SJCRH30 (cell line): ENCODE results near the gene MYCBP. TPM values are rescaled to one million over a fixed set of nuclear protein-coding genes. Genes with fewer than 3 reads are reported as not detected.

Source experiments
- DNase-seq, 2 experiments: peaks; one replicate each; pipeline ENCODE4 v3.0.0-alpha.2; 2015 to 2020
- H3K27ac ChIP-seq: fragments of 250-450 bp; sonication (Bioruptor Pico); 2 replicates; pipeline ENCODE4 v1.5.1; 2020; ENCODE audit warnings: mild to moderate bottlenecking, moderate library complexity
- H3K27me3 ChIP-seq: fragments of 250-450 bp; sonication (Bioruptor Pico); 2 replicates; pipeline ENCODE4 v1.5.1; 2020; ENCODE audit warnings: mild to moderate bottlenecking, moderate library complexity
- H3K36me3 ChIP-seq: fragments of 250-450 bp; sonication (Bioruptor Pico); 2 replicates; pipeline ENCODE4 v1.5.1; 2020; ENCODE audit warnings: mild to moderate bottlenecking, moderate library complexity
- H3K4me1 ChIP-seq: fragments of 250-450 bp; sonication (Bioruptor Pico); 2 replicates; pipeline ENCODE4 v1.5.1; 2020; ENCODE audit warnings: mild to moderate bottlenecking, moderate library complexity
- H3K4me3 ChIP-seq: fragments of 250-450 bp; sonication (Bioruptor Pico); 2 replicates; pipeline ENCODE4 v1.5.1; 2020; ENCODE audit warnings: mild to moderate bottlenecking, moderate library complexity
- H3K9me3 ChIP-seq: fragments of 250-450 bp; sonication (Bioruptor Pico); replicated peaks from 2 replicates; pipeline ENCODE4 v1.5.1; 2020; ENCODE audit warnings: mild to moderate bottlenecking, moderate library complexity
- total RNA-seq: library from RNA; depleted of rRNA; stranded (reverse); fragments of >200 nt; shearing (Covaris generic); gene quantifications from 2 replicates; pipeline ENCODE4 v1.2.3, GENCODE V29; 2014; rRNA removed

The MYCBP gene
- total RNA-seq, 1 experiment from 2014 or later, result 41.2 TPM

DNA sequence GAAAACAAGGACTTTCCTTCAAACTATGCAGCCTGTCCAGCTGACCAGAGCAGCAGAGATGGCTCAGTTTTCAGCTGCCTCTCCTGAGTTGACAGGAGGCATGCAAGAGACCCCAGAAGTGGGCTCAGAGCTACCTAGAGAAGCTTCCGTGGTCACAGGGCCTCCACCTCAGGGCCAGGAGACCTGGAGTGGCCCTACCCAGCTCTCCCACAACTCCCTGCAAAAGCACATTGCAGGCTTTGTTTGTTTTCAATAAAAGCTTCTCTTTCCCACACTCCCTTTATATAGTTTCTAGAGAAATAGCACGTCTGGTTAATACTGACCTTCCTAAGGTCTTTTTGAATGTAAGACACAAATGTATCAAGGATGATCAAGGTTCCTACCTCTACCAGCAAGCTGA, 53.6 kb downstream of the MYCBP start:
- Histone ChIP-seq H3K4me3 (no peak overlapping the region), H3K27ac (no peak overlapping the region), H3K4me1 (0 out of 2 replicates have a peak, but pooled peaks cover 5% of the 10 kb centered on the region), H3K36me3 (no peaks in the 10 kb centered on the region), H3K27me3 (no peaks in the 10 kb centered on the region; the same call in 1 of the 2 replicates), H3K9me3 (no peaks in the 10 kb centered on the region)
- no peak for DNase-seq

DNA sequence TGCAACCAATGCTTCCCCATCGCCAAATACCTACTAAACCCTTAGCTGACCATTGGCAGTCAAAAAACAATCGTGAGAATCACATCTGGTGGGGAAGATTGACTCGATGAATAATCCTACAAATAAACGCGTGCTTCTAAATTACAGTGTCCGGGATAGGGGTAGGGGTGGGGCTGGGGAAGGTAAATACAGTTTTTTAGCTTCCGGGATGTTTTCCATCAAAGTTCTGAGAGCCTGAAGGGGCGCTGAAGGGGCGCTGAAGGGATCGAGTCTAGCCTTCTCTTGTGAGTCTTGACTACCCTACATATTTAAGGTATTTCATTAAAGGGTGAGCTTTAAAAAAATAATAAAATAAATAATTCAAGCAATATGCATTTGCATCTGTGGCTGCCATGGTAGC, 54.1 kb downstream of the MYCBP start:
- Histone ChIP-seq H3K4me1 (0 out of 2 replicates have a peak, but pooled peaks cover 5% of the 10 kb centered on the region), H3K27ac (no peak overlapping the region), H3K27me3 (no peaks in the 10 kb centered on the region; the same call in 1 of the 2 replicates), H3K9me3 (no peaks in the 10 kb centered on the region), H3K4me3 (no peak overlapping the region), H3K36me3 (no peaks in the 10 kb centered on the region)
- DNase-seq, result no peak

DNA sequence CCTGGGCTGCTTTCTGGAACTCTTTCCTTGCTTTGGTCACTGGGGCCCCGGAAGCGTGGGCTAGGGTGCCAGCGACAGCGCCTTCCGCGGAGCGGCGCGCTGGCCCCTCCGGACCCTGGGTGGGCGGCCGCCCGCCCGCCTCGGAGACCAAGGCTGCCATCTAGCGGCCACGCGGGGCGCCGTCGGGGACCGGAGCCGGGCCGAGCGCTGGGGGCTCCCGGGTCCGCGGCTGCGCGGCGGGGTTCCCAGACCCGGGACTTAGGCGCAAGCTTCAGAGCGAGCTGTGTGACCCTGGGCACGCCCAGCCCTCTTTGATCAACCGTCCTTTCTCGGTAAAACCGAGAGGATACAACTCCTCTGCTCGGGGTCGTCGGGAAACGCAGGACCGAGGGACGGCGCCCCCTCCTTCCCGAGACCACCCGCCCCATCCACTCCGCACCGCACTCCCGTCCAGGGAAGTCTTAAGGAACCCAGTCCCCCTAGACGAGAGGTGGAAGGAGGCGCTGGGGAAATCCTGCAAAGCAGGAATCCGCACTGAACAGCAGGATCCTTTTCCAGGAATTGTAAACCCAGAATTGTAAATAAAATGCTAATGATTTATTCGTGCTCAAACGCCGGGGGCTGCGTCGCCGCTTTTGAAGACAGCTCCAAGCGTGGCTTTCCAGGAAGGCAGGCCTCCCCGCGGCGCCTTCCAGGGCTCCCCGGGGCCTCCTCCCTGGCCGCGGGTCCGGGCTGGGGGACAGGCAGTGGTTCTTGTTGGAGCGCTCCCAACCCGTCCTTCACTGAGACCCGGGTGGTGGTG, 54.8 kb downstream of the MYCBP start:
- Histone ChIP-seq H3K36me3 (no peaks in the 10 kb centered on the region), H3K9me3 (no peaks in the 10 kb centered on the region), H3K4me3 (0 out of 2 replicates have a peak overlapping the region, but pooled peaks have one; percentile 9), H3K4me1 (0 out of 2 replicates have a peak, but pooled peaks cover 5% of the 10 kb centered on the region), H3K27ac (no peak overlapping the region), H3K27me3 (no peaks in the 10 kb centered on the region; the same call in 1 of the 2 replicates)
- DNase-seq, result peak in 1 of 2 experiments; percentile 31

DNA sequence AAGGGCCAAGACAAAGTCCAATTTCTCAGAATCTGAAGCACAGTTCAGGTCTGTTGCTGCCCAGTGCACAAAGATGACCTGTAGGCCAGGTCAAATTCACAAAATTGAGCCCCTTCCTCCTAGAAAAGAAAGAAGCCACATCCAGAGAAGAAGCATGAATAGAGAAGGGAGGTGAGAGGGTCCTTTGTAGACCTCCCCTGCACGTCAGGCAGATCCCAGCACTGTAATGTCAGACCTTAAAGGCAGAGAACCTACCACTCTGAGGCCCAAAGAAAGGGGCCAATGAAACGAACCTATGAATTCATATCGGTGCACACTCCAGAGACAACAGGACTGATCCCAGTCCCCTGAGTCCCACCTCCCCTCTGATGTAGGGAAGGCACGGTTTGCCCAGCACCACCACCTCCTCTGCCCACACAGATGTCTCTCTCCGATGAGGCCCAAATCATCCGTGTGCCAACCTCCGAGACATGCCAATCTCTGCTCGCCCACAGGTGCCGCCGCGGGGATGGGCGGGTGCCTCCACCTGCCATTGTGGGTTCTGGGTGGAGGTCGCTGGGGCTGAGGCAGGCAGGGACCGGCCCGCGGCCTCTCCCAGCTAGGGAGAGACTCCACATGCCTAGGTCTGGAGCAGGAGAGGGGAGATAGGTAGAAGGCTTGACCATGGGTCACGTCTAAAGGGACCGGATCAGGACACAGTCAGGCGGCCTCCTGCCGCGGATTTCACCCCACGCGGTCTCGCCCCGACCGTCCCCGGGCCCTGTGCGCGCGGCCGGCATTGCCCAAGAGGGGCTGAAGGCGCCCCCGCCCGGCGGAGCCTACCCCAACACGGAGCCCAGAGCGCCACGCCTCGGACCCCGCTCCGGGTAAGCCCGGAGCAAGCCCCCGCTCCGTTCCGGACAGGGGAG, 55.6 kb downstream of the MYCBP start:
- H3K36me3 ChIP-seq, result no peaks in the 10 kb centered on the region
- no peaks in the 10 kb centered on the region; the same call in 1 of the 2 replicates for H3K27me3 ChIP-seq
- H3K4me3 ChIP-seq, result no peak overlapping the region
- no peaks in the 10 kb centered on the region for H3K9me3 ChIP-seq
- DNase-seq, result no peak
- H3K4me1 ChIP-seq, result peaks cover 10% of the 10 kb centered on the region; the same call in 1 of the 2 replicates
- no peak overlapping the region for H3K27ac ChIP-seq

DNA sequence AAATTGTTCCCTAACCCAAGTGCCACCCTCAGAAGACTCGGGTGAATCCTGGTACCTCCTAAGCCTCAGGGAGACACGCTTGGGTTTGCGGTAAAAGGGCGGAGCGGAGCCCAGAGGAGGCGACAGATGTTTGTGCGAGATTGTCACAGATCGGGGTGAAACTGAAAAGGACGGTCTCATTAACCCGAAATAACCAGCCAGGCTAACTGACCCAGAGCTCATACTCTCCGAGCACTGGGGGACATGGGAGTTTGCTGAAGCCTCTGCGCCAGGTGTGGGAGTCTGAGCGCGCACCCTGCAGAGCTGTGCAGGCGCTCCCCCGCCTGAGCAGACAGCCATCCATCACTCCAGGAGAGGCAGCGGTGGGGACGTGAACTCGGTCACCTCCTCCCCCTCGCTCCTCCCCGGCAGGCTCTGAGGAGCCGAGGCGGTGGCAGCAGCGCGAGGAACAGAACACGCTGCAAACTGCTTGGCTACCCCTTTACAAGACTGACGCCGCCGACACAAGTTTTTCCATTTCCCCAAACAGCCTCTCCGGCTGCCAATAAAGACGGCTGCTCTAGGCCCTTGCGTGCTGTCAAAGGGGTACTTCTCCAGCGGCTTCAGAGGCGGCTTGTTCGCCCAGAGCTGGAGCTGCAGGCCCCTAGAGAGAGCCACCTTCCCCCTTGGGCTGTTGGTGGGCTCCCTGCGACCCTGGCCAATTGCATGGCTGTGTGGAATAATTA, 57.1 kb downstream of the MYCBP start:
- Histone ChIP-seq H3K27ac (peak overlapping the region; percentile 15; the same call in 1 of the 2 replicates), H3K36me3 (no peaks in the 10 kb centered on the region), H3K4me3 (peak overlapping the region; percentile 40), H3K9me3 (no peaks in the 10 kb centered on the region), H3K27me3 (no peaks in the 10 kb centered on the region; the same call in 1 of the 2 replicates), H3K4me1 (peaks cover 10% of the 10 kb centered on the region; the same call in 1 of the 2 replicates)
- peak; percentile 55 to 56 for DNase-seq

DNA sequence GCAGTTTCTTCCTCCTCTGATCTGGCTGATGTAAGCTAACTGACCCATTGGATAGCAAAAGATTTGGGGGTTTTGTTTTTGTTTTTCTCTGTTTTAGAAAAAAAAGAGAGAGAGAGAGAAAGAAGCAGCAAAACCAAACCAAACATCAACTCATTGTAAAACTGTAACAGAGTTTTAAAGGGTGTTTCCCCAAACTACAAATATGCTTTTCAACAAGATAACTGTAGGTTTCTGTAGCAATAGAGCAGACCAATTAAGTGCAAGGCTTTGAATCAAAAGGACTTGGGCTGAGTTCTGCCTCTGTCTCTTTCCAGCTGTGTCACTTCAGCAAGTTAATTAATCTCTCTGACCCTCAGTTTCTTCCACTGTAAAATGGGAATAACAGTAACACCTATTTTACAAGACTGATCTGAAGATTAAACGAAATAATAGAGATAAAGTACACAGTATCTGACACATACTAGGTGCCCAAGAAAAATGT, 58.1 kb downstream of the MYCBP start:
- DNase-seq, result no peak
- H3K27ac ChIP-seq, result no peak overlapping the region
- H3K27me3 ChIP-seq, result no peaks in the 10 kb centered on the region
- H3K36me3 ChIP-seq, result no peaks in the 10 kb centered on the region
- no peaks in the 10 kb centered on the region for H3K9me3 ChIP-seq
- H3K4me3 ChIP-seq, result no peak overlapping the region
- peaks cover 10% of the 10 kb centered on the region; the same call in 1 of the 2 replicates for H3K4me1 ChIP-seq

DNA sequence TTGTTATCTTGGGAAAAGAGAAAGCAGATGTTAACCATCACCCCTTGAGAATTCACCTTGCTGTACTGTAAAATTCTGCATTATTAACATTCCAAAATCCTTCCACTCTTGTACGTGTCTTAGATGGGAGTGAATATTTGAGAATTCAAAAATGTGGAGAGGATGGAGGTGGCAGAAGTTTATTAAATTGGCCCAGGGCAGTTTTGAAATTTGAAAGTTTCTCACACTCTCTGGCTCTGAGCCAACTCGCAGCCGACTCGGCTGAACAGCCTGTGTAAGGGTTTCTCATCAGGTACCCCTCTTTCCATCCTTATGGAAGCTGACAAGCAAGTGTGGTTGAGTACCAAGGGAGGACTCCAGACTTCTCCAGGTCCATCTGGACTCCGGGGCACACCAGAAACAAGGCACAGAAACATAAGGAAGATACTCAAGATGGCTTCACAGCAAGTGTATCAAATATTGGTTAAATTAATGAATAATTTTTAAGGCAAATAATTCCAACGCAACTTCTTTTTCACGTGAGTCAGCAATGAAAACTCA, 58.6 kb downstream of the MYCBP start:
- Histone ChIP-seq H3K9me3 (no peaks in the 10 kb centered on the region), H3K27me3 (no peaks in the 10 kb centered on the region), H3K36me3 (no peaks in the 10 kb centered on the region), H3K4me3 (no peak overlapping the region), H3K27ac (no peak overlapping the region), H3K4me1 (peaks cover 10% of the 10 kb centered on the region; the same call in 1 of the 2 replicates)
- no peak for DNase-seq

DNA sequence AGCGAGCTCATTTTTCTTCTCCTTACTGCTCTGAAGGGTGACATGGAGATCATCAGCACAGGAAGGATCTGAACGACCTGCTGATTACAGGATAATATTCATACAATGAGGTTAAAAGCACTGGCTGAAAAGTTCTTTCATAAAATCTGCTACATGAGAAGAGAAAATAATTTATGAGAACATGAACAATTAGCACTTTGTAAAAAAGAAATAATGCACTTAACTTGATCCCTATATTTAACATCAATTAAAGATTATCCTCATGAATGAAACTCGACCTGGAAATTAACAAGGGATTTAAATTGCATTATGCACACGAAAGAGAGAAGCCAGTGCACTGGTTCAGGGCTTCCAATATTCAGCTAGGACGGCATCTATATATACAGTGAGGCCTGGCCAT, 60.2 kb downstream of the MYCBP start:
- Histone ChIP-seq H3K4me1 (peaks cover 10% of the 10 kb centered on the region; the same call in 1 of the 2 replicates), H3K4me3 (no peak overlapping the region), H3K36me3 (no peaks in the 10 kb centered on the region), H3K9me3 (no peaks in the 10 kb centered on the region), H3K27me3 (no peaks in the 10 kb centered on the region), H3K27ac (no peak overlapping the region)
- no peak for DNase-seq

Other genes starting within 250 kb of the MYCBP start
- gene RRAGC, start 13.6 kb downstream of the MYCBP start, total RNA-seq, result 11.9 and 13.6 TPM in 2 replicates
- gene GJA9, start 8.2 kb upstream of the MYCBP start, total RNA-seq, result not detected in 2 replicates
- 0.10 TPM in 1 of 2 replicates, not detected in the other for gene RHBDL2, start 68.5 kb upstream of the MYCBP start, total RNA-seq
- 108 and 110 TPM in 2 replicates for gene AKIRIN1, start 117.9 kb upstream of the MYCBP start, total RNA-seq
- 696 and 701 TPM in 2 replicates for gene NDUFS5, start 153.0 kb upstream of the MYCBP start, total RNA-seq